ENCODE measurements around the gene ZNF598. TPM values are rescaled to one million over a fixed set of nuclear protein-coding genes. Genes with fewer than 3 reads are reported as not detected.
"Not testable (repeated sequence)": the region's sequence is repeated elsewhere in the genome, so short reads cannot be mapped to it uniquely, and the experiment has no call there.

Gene ZNF598
- total and polyA plus RNA-seq, 10 of the 15 experiments (the other 5 are each of a cell fraction or from before 2014, with no cell fraction given) = 0.08 to 74.0 (median 14.4) TPM

GRCh38 chr16:2013527-2013926 is 3.9 kb upstream of the ZNF598 start:
- in situ Hi-C loops (cut with MboI) = loop anchor here (10.0 kb wide), 1 partner anchor 481 kb away; no protein-coding TSS in a partner anchor
- Histone ChIP-seq H4K20me1 (ENCODE audit: control insufficient read depth, insufficient read depth) (no peaks in the 10 kb centered on the region), H3K4me1 (ENCODE audit: control insufficient read depth, insufficient read depth, low read length) (peaks cover 7% of the 10 kb centered on the region), H2AFZ (ENCODE audit: control insufficient read depth, low read depth, low read length) (no peak overlapping the region), H3K4me3 (no peak overlapping the region), H3K27me3 (replicated peaks in 1 of 2; ENCODE audit: control insufficient read depth in 2 of 2, insufficient read depth in 2 of 2, low read length in 1 of 2) (no peaks in the 10 kb centered on the region), H3K36me3 (ENCODE audit: control insufficient read depth in 2 of 2, insufficient read depth in 2 of 2, low read length in 1 of 2) (no peaks in the 10 kb centered on the region), H3K4me2 (ENCODE audit: control insufficient read depth, insufficient read depth) (no peak overlapping the region), H3K27ac (ENCODE audit: control insufficient read depth, insufficient read depth) (no peak overlapping the region), H3K79me2 (ENCODE audit: control insufficient read depth, insufficient read depth, low read length) (peaks cover 20% of the 10 kb centered on the region), H3K9me3 (replicated peaks; ENCODE audit: control insufficient read depth, insufficient read depth, low read length) (no peaks in the 10 kb centered on the region), H3K9ac (ENCODE audit: control insufficient read depth, insufficient read depth, low read length) (no peak overlapping the region)
- intact Hi-C loops (cut with micrococcal nuclease; ENCODE audit: unreplicated experiment) = no loop called here
- CTCF ChIA-PET = interaction anchor here (0.8 to 2.3 kb wide), 5 partner anchors 9 to 139 kb away, joined by 3 to 11 read pairs (median 5); no protein-coding TSS in a partner anchor
- no peak for FAIRE-seq
- no peak for ATAC-seq
- DNase-seq (ENCODE audit: low read depth, low spot score) = no peak
- WGBS (ENCODE audit: insufficient coverage, insufficient replicate concordance, low lambda C conversion rate, missing lambda C conversion rate) = 81% methylated on average over 15 of the region's 15 CpGs
- POLR2A ChIA-PET = interaction anchor here (0.6 to 0.9 kb wide), 2 partner anchors 9 to 401 kb away, joined by 3 to 6 read pairs; no protein-coding TSS in a partner anchor
- RAD21 ChIA-PET (ENCODE audit: unreplicated experiment) = no interaction called here
- no TSS peak for BruUV-seq (replicated peaks)
- SMC1A ChIA-PET (ENCODE audit: uncharacterized antibody, unreplicated experiment) = no interaction called here
- TF ChIP-seq TBL1XR1 (IDR thresholded peaks at IDR 0.05; ENCODE audit: low read depth, low read length) (no peak), KDM1A (IDR thresholded peaks at IDR 0.05; ENCODE audit: borderline replicate concordance) (no peak), IKZF2 (IDR thresholded peaks at IDR 0.05) (no peak)
- TF ChIP-seq, protein P1, sequence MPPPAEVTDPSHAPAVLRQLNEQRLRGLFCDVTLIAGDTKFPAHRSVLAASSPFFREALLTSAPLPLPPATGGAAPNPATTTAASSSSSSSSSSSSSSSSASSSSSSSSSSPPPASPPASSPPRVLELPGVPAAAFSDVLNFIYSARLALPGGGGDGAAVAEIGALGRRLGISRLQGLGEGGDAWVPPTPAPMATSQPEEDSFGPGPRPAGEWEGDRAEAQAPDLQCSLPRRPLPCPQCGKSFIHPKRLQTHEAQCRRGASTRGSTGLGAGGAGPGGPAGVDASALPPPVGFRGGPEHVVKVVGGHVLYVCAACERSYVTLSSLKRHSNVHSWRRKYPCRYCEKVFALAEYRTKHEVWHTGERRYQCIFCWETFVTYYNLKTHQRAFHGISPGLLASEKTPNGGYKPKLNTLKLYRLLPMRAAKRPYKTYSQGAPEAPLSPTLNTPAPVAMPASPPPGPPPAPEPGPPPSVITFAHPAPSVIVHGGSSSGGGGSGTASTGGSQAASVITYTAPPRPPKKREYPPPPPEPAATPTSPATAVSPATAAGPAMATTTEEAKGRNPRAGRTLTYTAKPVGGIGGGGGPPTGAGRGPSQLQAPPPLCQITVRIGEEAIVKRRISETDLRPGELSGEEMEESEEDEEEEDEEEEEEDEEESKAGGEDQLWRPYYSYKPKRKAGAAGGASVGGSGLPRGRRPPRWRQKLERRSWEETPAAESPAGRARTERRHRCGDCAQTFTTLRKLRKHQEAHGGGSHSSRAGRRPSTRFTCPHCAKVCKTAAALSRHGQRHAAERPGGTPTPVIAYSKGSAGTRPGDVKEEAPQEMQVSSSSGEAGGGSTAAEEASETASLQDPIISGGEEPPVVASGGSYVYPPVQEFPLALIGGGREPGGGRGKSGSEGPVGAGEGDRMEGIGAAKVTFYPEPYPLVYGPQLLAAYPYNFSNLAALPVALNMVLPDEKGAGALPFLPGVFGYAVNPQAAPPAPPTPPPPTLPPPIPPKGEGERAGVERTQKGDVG (CRISPR knock-in tag; IDR thresholded peaks at IDR 0.05) = no peak

DNA sequence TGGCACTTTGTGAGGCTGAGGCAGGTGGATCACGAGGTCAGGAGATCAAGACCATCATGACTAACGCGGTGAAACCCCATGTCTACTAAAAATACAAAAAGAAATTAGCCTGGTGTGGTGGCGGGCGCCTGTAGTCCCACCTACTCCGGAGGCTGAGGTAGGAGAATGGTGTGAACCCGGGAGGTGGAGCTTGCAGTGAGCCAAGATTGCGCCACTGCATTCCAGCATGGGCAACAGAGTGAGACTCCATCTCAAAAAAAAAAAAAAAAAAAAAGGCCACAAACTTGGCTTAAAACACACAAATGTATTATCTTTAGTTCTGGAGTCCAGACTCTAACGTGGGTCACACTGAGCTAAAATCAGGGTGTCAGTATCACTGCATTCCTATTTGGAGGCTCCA is 2.1 kb upstream of the ZNF598 start:
- FAIRE-seq; BruUV-seq (replicated peaks); H3K36me3 ChIP-seq (ENCODE audit: control insufficient read depth in 2 of 2, insufficient read depth in 2 of 2, low read length in 1 of 2); SMC1A ChIA-PET (ENCODE audit: uncharacterized antibody, unreplicated experiment); ATAC-seq; H3K9me3 ChIP-seq (replicated peaks; ENCODE audit: control insufficient read depth, insufficient read depth, low read length); H2AFZ ChIP-seq (ENCODE audit: control insufficient read depth, low read depth, low read length); DNase-seq (ENCODE audit: low read depth, low spot score); intact Hi-C loops (cut with micrococcal nuclease; ENCODE audit: unreplicated experiment); H3K27ac ChIP-seq (ENCODE audit: control insufficient read depth, insufficient read depth); H3K4me2 ChIP-seq (ENCODE audit: control insufficient read depth, insufficient read depth); H3K9ac ChIP-seq (ENCODE audit: control insufficient read depth, insufficient read depth, low read length); H3K27me3 ChIP-seq (replicated peaks in 1 of 2; ENCODE audit: control insufficient read depth in 2 of 2, insufficient read depth in 2 of 2, low read length in 1 of 2); H4K20me1 ChIP-seq (ENCODE audit: control insufficient read depth, insufficient read depth); RAD21 ChIA-PET (ENCODE audit: unreplicated experiment); H3K4me3 ChIP-seq: not testable (repeated sequence)
- H3K79me2 ChIP-seq (ENCODE audit: control insufficient read depth, insufficient read depth, low read length) = peaks cover 38% of the 10 kb centered on the region
- peaks cover 14% of the 10 kb centered on the region for H3K4me1 ChIP-seq (ENCODE audit: control insufficient read depth, insufficient read depth, low read length)
- ChIA-PET CTCF (interaction anchor here (0.9 to 2.5 kb wide), 3 partner anchors 11 to 142 kb away, joined by 3 to 11 read pairs (median 8); no protein-coding TSS in a partner anchor), POLR2A (interaction anchor here (0.6 to 0.7 kb wide), 3 partner anchors 17 to 359 kb away, joined by 3 to 6 read pairs (median 4); no protein-coding TSS in a partner anchor)
- in situ Hi-C loops (cut with MboI) = loop anchor here (10.0 kb wide), 1 partner anchor 483 kb away; no protein-coding TSS in a partner anchor
- WGBS (ENCODE audit: insufficient coverage, insufficient replicate concordance, low lambda C conversion rate, missing lambda C conversion rate) = 80% methylated on average over 9 of the region's 9 CpGs
